ENCODE data around the gene TUBGCP6.

The TUBGCP6 gene

GRCh38 chr22:50272044-50272802, 27.4 kb upstream of the TUBGCP6 start:
- no peak for DNase-seq (ENCODE audit: insufficient read length, low spot score)
- TF ChIP-seq PAX5 (IDR thresholded peaks at IDR 0.05; ENCODE audit: insufficient read depth, low read length, severe bottlenecking) (no peak), POLR2AphosphoS5 (IDR thresholded peaks at IDR 0.05; ENCODE audit: low read depth, low read length) (no peak), TAF1 (IDR thresholded peaks at IDR 0.05; ENCODE audit: low read depth, low read length) (no peak), POU2F2 (IDR thresholded peaks at IDR 0.05; ENCODE audit: low read depth, low read length) (no peak), SPI1 (IDR thresholded peaks at IDR 0.05; ENCODE audit: low read depth, low read length) (no peak), POLR2A (IDR thresholded peaks at IDR 0.05; ENCODE audit: low read depth, low read length) (no peak)
- no peak for FAIRE-seq

DNA sequence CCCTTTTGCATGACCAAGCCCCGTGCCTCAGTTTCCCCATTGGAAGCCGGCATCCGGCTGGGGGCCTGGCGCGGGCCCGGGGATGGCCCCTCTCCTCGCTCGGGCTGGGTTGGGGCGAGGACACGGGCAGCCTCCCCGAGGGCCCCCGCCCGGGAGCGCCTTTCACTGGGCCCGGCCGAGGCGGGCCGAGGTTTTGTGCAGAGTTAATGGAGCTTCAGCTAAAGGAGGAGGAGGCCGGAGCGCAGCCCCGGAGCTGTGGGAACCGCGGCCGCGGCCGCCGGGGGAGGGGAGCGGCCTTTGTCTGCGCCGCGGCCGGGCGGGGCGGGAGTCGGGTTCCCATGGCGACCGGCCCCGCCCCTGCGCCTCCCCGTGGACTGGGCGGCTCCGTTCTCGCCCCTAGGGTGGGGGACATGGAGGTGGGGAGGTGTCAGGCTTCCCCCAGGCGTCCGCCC, 26.7 kb upstream of the TUBGCP6 start:
- FAIRE-seq (peak; percentile 70), DNase-seq (ENCODE audit: insufficient read length, low spot score) (peak; percentile 83)

DNA sequence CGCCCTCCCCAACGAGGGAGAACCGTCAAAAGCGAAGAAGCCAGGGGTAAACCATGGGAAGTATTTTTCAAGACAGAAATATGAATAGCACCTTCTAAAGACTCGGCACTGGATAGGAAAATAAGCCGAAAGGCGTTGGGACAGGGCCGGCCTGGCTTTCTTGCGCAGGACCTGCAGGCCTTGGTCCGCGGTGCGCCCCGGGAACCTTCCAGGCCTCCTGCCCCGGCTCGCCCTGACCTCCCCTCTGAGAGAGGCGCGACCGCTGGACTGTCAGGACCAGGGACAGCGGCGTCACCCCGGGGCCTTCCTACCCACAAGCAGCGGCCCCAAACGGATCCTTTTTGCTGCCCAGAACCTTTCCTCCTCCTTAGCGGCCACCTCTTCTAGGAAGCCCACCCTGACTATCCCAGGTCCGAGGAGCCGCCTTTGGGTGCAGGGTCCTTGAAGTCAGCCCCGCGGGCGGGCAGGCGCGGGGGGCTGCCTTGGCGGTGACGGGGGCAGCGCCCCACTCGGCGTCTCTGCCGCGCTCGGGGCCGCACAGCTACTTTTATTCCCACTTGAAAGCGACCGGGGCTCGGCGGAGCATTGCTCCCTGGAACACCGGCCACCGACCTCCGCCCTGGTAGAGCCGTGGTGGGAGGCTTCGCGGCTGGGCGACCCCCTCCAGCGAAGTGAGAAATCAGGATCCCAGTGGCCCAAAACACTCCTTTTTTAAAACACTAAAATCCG, 26.0 kb upstream of the TUBGCP6 start:
- peak; percentile 73 for DNase-seq (ENCODE audit: insufficient read length, low spot score)
- no peak for TF ChIP-seq POU2F2 (IDR thresholded peaks at IDR 0.05; ENCODE audit: low read depth, low read length)
- TF ChIP-seq TAF1 (IDR thresholded peaks at IDR 0.05; ENCODE audit: low read depth, low read length) = no peak
- no peak for TF ChIP-seq POLR2AphosphoS5 (IDR thresholded peaks at IDR 0.05; ENCODE audit: low read depth, low read length)
- TF ChIP-seq PAX5 (IDR thresholded peaks at IDR 0.05; ENCODE audit: insufficient read depth, low read length, severe bottlenecking) = no peak
- no peak for TF ChIP-seq SPI1 (IDR thresholded peaks at IDR 0.05; ENCODE audit: low read depth, low read length)
- no peak for TF ChIP-seq POLR2A (IDR thresholded peaks at IDR 0.05; ENCODE audit: low read depth, low read length)
- peak; percentile 71 for FAIRE-seq

More for the DNA sequence above, 26.7 kb upstream of the TUBGCP6 start:
- TF ChIP-seq PAX5 (IDR thresholded peaks at IDR 0.05; ENCODE audit: insufficient read depth, low read length, severe bottlenecking) = no peak
- TF ChIP-seq POLR2A (IDR thresholded peaks at IDR 0.05; ENCODE audit: low read depth, low read length) = no peak
- TF ChIP-seq POU2F2 (IDR thresholded peaks at IDR 0.05; ENCODE audit: low read depth, low read length) = no peak
- no peak for TF ChIP-seq POLR2AphosphoS5 (IDR thresholded peaks at IDR 0.05; ENCODE audit: low read depth, low read length)
- TF ChIP-seq TAF1 (IDR thresholded peaks at IDR 0.05; ENCODE audit: low read depth, low read length) = no peak
- TF ChIP-seq SPI1 (IDR thresholded peaks at IDR 0.05; ENCODE audit: low read depth, low read length) = no peak

- TF ChIP-seq POLR2AphosphoS5 (IDR thresholded peaks at IDR 0.05; ENCODE audit: low read depth, low read length) = no peak
- TF ChIP-seq POU2F2 (IDR thresholded peaks at IDR 0.05; ENCODE audit: low read depth, low read length) = no peak
- TF ChIP-seq TAF1 (IDR thresholded peaks at IDR 0.05; ENCODE audit: low read depth, low read length) = no peak
- TF ChIP-seq POLR2A (IDR thresholded peaks at IDR 0.05; ENCODE audit: low read depth, low read length) = no peak
- TF ChIP-seq SPI1 (IDR thresholded peaks at IDR 0.05; ENCODE audit: low read depth, low read length) = no peak
- no peak for TF ChIP-seq PAX5 (IDR thresholded peaks at IDR 0.05; ENCODE audit: insufficient read depth, low read length, severe bottlenecking)
- FAIRE-seq (no peak), DNase-seq (ENCODE audit: insufficient read length, low spot score) (no peak)
These were observed 25.3 kb upstream of the TUBGCP6 start, which contains the start of gene MAPK11 for GRCh38 chr22:50269970-50270665. Gene MAPK11, minus strand, starts transcription at chr22:50270380. Its CDS starts 88 bp downstream, at chr22:50270292.

GRCh38 chr22:50269573-50269969, 24.7 kb upstream of the TUBGCP6 start:
- TF ChIP-seq POU2F2 (IDR thresholded peaks at IDR 0.05; ENCODE audit: low read depth, low read length) = no peak
- TF ChIP-seq POLR2A (IDR thresholded peaks at IDR 0.05; ENCODE audit: low read depth, low read length) = no peak
- TF ChIP-seq PAX5 (IDR thresholded peaks at IDR 0.05; ENCODE audit: insufficient read depth, low read length, severe bottlenecking) = no peak
- no peak for TF ChIP-seq SPI1 (IDR thresholded peaks at IDR 0.05; ENCODE audit: low read depth, low read length)
- no peak for TF ChIP-seq TAF1 (IDR thresholded peaks at IDR 0.05; ENCODE audit: low read depth, low read length)
- TF ChIP-seq POLR2AphosphoS5 (IDR thresholded peaks at IDR 0.05; ENCODE audit: low read depth, low read length) = no peak
- FAIRE-seq = no peak
- DNase-seq (ENCODE audit: insufficient read length, low spot score) = no peak

DNA sequence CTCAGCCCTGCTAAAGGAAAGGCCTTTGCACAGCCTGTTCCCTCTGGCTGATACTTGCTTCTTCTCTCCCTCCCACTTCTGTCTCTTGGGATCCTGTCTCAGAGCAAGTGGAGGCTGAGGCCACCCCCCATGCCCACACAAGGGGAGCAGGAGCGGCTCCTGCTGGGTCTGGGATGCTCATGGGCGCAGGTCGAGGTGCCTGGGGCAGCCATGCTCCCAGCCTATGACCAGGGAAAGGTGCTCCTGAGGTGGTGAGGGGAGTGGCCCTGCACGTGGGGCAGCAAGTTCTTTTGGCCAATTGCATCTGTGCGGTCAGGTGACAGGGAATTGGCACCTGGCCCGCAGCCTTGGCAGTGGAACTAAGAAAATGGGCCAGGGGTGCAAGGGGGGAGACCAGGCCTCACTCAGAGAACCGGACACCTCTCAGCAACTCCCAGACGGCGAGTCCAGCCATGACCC, 23.9 kb upstream of the TUBGCP6 start:
- DNase-seq (ENCODE audit: insufficient read length, low spot score) = no peak
- TF ChIP-seq POLR2AphosphoS5 (IDR thresholded peaks at IDR 0.05; ENCODE audit: low read depth, low read length) (no peak), TAF1 (IDR thresholded peaks at IDR 0.05; ENCODE audit: low read depth, low read length) (no peak), PAX5 (IDR thresholded peaks at IDR 0.05; ENCODE audit: insufficient read depth, low read length, severe bottlenecking) (no peak), SPI1 (IDR thresholded peaks at IDR 0.05; ENCODE audit: low read depth, low read length) (no peak)

GRCh38 chr22:50267591-50268390, 23.0 kb upstream of the TUBGCP6 start:
- DNase-seq (ENCODE audit: insufficient read length, low spot score) (peak; percentile 83), FAIRE-seq (peak; percentile 81)
- no peak for TF ChIP-seq TAF1 (IDR thresholded peaks at IDR 0.05; ENCODE audit: low read depth, low read length)
- TF ChIP-seq POLR2A (IDR thresholded peaks at IDR 0.05; ENCODE audit: low read depth, low read length) = no peak
- no peak for TF ChIP-seq POU2F2 (IDR thresholded peaks at IDR 0.05; ENCODE audit: low read depth, low read length)
- no peak for TF ChIP-seq SPI1 (IDR thresholded peaks at IDR 0.05; ENCODE audit: low read depth, low read length)
- TF ChIP-seq PAX5 (IDR thresholded peaks at IDR 0.05; ENCODE audit: insufficient read depth, low read length, severe bottlenecking) = no peak
- TF ChIP-seq POLR2AphosphoS5 (IDR thresholded peaks at IDR 0.05; ENCODE audit: low read depth, low read length) = no peak

More for the DNA sequence above, 23.9 kb upstream of the TUBGCP6 start:
- FAIRE-seq = no peak

GRCh38 chr22:50266994-50267393, 22.2 kb upstream of the TUBGCP6 start:
- no peak for DNase-seq (ENCODE audit: insufficient read length, low spot score)
- TF ChIP-seq TAF1 (IDR thresholded peaks at IDR 0.05; ENCODE audit: low read depth, low read length) = no peak
- no peak for TF ChIP-seq POLR2AphosphoS5 (IDR thresholded peaks at IDR 0.05; ENCODE audit: low read depth, low read length)
- TF ChIP-seq POLR2A (IDR thresholded peaks at IDR 0.05; ENCODE audit: low read depth, low read length) = no peak
- no peak for TF ChIP-seq SPI1 (IDR thresholded peaks at IDR 0.05; ENCODE audit: low read depth, low read length)
- TF ChIP-seq PAX5 (IDR thresholded peaks at IDR 0.05; ENCODE audit: insufficient read depth, low read length, severe bottlenecking) = no peak
- TF ChIP-seq POU2F2 (IDR thresholded peaks at IDR 0.05; ENCODE audit: low read depth, low read length) = no peak
- no peak for FAIRE-seq
